Right hindlimb (tissue), 1 donor: ENCODE results near the gene BHLHA15.

Source experiments
- DNase-seq: peaks from one replicate; pipeline ENCODE4 v3.0.0-alpha.2; 2018

Gene BHLHA15

GRCh38 chr7:98189559-98189958, 21.7 kb upstream of the BHLHA15 start:
- no peak for DNase-seq

GRCh38 chr7:98191668-98192431, 19.4 kb upstream of the BHLHA15 start:
- DNase-seq = no peak

GRCh38 chr7:98192781-98193457, 18.3 kb upstream of the BHLHA15 start:
- no peak for DNase-seq

- no peak for DNase-seq
Measured at GRCh38 chr7:98193474-98194180, 17.6 kb upstream of the BHLHA15 start.

GRCh38 chr7:98194186-98194585, 17.1 kb upstream of the BHLHA15 start:
- DNase-seq = no peak

GRCh38 chr7:98194672-98195457, 16.4 kb upstream of the BHLHA15 start:
- no peak for DNase-seq

GRCh38 chr7:98196706-98197605, 14.3 kb upstream of the BHLHA15 start:
- DNase-seq = no peak

GRCh38 chr7:98199131-98199530, 12.1 kb upstream of the BHLHA15 start:
- no peak for DNase-seq

GRCh38 chr7:98200364-98200763, 10.9 kb upstream of the BHLHA15 start:
- no peak for DNase-seq

GRCh38 chr7:98202367-98203195, 8.7 kb upstream of the BHLHA15 start:
- no peak for DNase-seq

GRCh38 chr7:98203261-98203963, 7.8 kb upstream of the BHLHA15 start:
- DNase-seq = no peak

GRCh38 chr7:98203964-98204605, 7.2 kb upstream of the BHLHA15 start:
- no peak for DNase-seq

GRCh38 chr7:98204670-98205069, 6.6 kb upstream of the BHLHA15 start:
- no peak for DNase-seq

- DNase-seq = no peak
Measured at GRCh38 chr7:98205162-98205845, 5.9 kb upstream of the BHLHA15 start.

GRCh38 chr7:98206451-98207330, 4.5 kb upstream of the BHLHA15 start:
- DNase-seq = no peak

- DNase-seq = no peak
Measured at GRCh38 chr7:98209166-98209920, 1.9 kb upstream of the BHLHA15 start.

GRCh38 chr7:98210513-98211220, 572 bp upstream of the BHLHA15 start:
- DNase-seq = no peak
